SK-N-SH (cell line): Measurements from ENCODE around the gene STOX1. TPM values are rescaled to one million over a fixed set of nuclear protein-coding genes. Genes with fewer than 3 reads are reported as not detected.

Source experiments
- CTCF ChIA-PET: fragments of 300-600, 350-600 bp; formaldehyde crosslinking; extraction: SDS; loops from one replicate; lab custom pipeline; 2021; lab: Yijun Ruan, JAX
- POLR2A ChIA-PET: fragments of 350-600 bp; sonication (Branson Sonifier 250); formaldehyde crosslinking; extraction: SDS; loops from one replicate; lab custom pipeline; 2020; ENCODE audit warnings: antibody characterized with exemption, inconsistent platforms; lab: Yijun Ruan, JAX
- DNase-seq: peaks from one replicate; pipeline ENCODE4 v3.0.0; 2012
- H2AFZ ChIP-seq: fragments of 200-600 bp; sonication (generic); 2 replicates; pipeline ENCODE4 v1.8.1; 2016; ENCODE audit warnings: antibody characterized with exemption, mild to moderate bottlenecking, low read depth
- H3F3A ChIP-seq: fragments of 200-600 bp; sonication (generic); replicated peaks from 2 replicates; pipeline ENCODE3; 2016; ENCODE audit warnings: antibody characterized with exemption, mild to moderate bottlenecking; ENCODE audit not compliant: insufficient read depth
- H3K27ac ChIP-seq, 2 experiments: fragments of 200-500 bp in 1 of 2; fragments of 200-600 bp in 1 of 2; sonication (Bioruptor generic) in 1 of 2; sonication (generic), shearing (Covaris generic) in 1 of 2; 2 replicates each; pipeline versions ENCODE4 v1.5.1 to v1.6.1; 2014 to 2016; ENCODE audit warnings: low read depth in 2 of 2, inconsistent platforms in 1 of 2, low read length in 1 of 2, mild to moderate bottlenecking in 1 of 2, mixed read lengths in 1 of 2
- H3K27me3 ChIP-seq: fragments of 200-600 bp; sonication (generic), shearing (Covaris generic); 2 replicates; pipeline ENCODE4 v1.6.1; 2016; ENCODE audit warnings: mixed run types; ENCODE audit not compliant: insufficient read depth
- H3K36me3 ChIP-seq, 2 experiments: fragments of 200-500 bp in 1 of 2; fragments of 200-600 bp in 1 of 2; sonication (Bioruptor generic) in 1 of 2; sonication (generic) in 1 of 2; replicated peaks in 1 of 2; 2 replicates each; pipeline versions ENCODE3 to v1.5.1; 2014 to 2016; ENCODE audit warnings: low read length in 1 of 2, mild to moderate bottlenecking in 1 of 2; ENCODE audit not compliant: insufficient read depth in 2 of 2, control insufficient read depth in 1 of 2
- H3K4me1 ChIP-seq, 2 experiments: fragments of 200-500 bp in 1 of 2; fragments of 200-600 bp in 1 of 2; sonication (Bioruptor generic) in 1 of 2; sonication (generic), shearing (Covaris generic) in 1 of 2; 2 replicates each; pipeline versions ENCODE4 v1.5.1 to v1.6.1; 2014 to 2016; ENCODE audit warnings: low read depth in 1 of 2, low read length in 1 of 2, mixed run types in 1 of 2; ENCODE audit not compliant: insufficient read depth in 2 of 2, control insufficient read depth in 1 of 2
- H3K4me2 ChIP-seq: fragments of 200-600 bp; sonication (generic), shearing (Covaris generic); 2 replicates; pipeline ENCODE4 v1.6.1; 2017; ENCODE audit warnings: mixed run types
- H3K4me3 ChIP-seq, 2 experiments: fragments of 200-500 bp in 1 of 2; fragments of 200-600 bp in 1 of 2; sonication (Bioruptor generic) in 1 of 2; sonication (generic), shearing (Covaris generic) in 1 of 2; 2 replicates each; pipeline versions ENCODE4 v1.5.1 to v1.8.1; 2014 to 2016; ENCODE audit warnings: low read depth in 2 of 2, inconsistent platforms in 1 of 2, low read length in 1 of 2, mild to moderate bottlenecking in 1 of 2, mixed read lengths in 1 of 2, moderate library complexity in 1 of 2
- H3K79me2 ChIP-seq: fragments of 200-600 bp; sonication (generic); 2 replicates; pipeline ENCODE4 v1.8.1; 2017; ENCODE audit warnings: mild to moderate bottlenecking; ENCODE audit not compliant: insufficient read depth
- H3K9ac ChIP-seq: fragments of 200-600 bp; sonication (generic); 2 replicates; pipeline ENCODE4 v1.6.1; 2017; ENCODE audit warnings: mixed run types
- H3K9me2 ChIP-seq: fragments of 200-600 bp; sonication (generic); 2 replicates; pipeline ENCODE4 v1.6.1; 2017; ENCODE audit warnings: mixed run types
- H3K9me3 ChIP-seq: fragments of 200-600 bp; sonication (generic); 2 replicates; pipeline ENCODE4 v1.6.1; 2017; ENCODE audit warnings: mixed run types, mild to moderate bottlenecking, moderate library complexity
- H4K20me1 ChIP-seq: fragments of 200-600 bp; sonication (generic); 2 replicates; pipeline ENCODE4 v1.6.1; 2017; ENCODE audit warnings: mild to moderate bottlenecking, mixed run types; ENCODE audit not compliant: insufficient read depth
- CHD2 ChIP-seq: fragments of 150-350 bp; IDR thresholded peaks from 2 replicates; pipeline ENCODE4 v1.6.1; 2018; ENCODE audit warnings: low read length; ENCODE audit not compliant: partially characterized antibody
- FOXM1 ChIP-seq: IDR thresholded peaks from 2 replicates; pipeline ENCODE4 v1.4.0; 2012; ENCODE audit warnings: low read depth, mild to moderate bottlenecking
- GATA2 ChIP-seq: sonication (generic); formaldehyde crosslinking; IDR thresholded peaks from 2 replicates; pipeline ENCODE4 v1.5.0; 2020; ENCODE audit warnings: mild to moderate bottlenecking, missing genetic modification reagents
- NFIC ChIP-seq: IDR thresholded peaks from 2 replicates; pipeline ENCODE4 v1.4.0; 2012; ENCODE audit warnings: borderline replicate concordance
- RCOR1 ChIP-seq: fragments of 150-350 bp; IDR thresholded peaks from 2 replicates; pipeline ENCODE4 v1.6.1; 2017; ENCODE audit warnings: antibody characterized with exemption, low read length
- SIN3A ChIP-seq: IDR thresholded peaks from 2 replicates; pipeline ENCODE4 v1.6.1; 2012; ENCODE audit warnings: low read depth, mild to moderate bottlenecking, low read length, moderate library complexity, borderline replicate concordance
- TEAD4 ChIP-seq: IDR thresholded peaks from 2 replicates; pipeline ENCODE4 v1.4.0; 2012; ENCODE audit warnings: mild to moderate bottlenecking, borderline replicate concordance; ENCODE audit not compliant: insufficient read depth
- WGBS: methylation state at CpG from one replicate; pipeline ENCODE4 v1.1.6; 2017; ENCODE audit warnings: low lambda C conversion rate; 5-methylcytosine and 5-hydroxymethylcytosine counted together
- polyA plus RNA-seq, 3 experiments: library from polyadenylated mRNA; depleted of rRNA; stranded (reverse); fragments of >200 nt; gene quantifications; 2 replicates each; pipeline ENCODE4 v1.2.3, GENCODE V29; 2012
- TF ChIP-seq, protein P1 (sequence below): fragments of 150-350 bp; IDR thresholded peaks from 2 replicates; pipeline ENCODE4 v1.6.1; 2017; ENCODE audit warnings: antibody characterized with exemption, low read length, low read depth, borderline replicate concordance
- TF ChIP-seq, protein P2 (sequence below): IDR thresholded peaks from 2 replicates; pipeline ENCODE4 v1.4.0; 2012; ENCODE audit warnings: low read depth
- TF ChIP-seq, protein P3 (sequence below): fragments of 150-350 bp; IDR thresholded peaks from 2 replicates; pipeline ENCODE4 v1.6.1; 2016; ENCODE audit warnings: mild to moderate bottlenecking, low read depth, low read length

The STOX1 gene
- polyA plus RNA-seq, 1 of the 3 experiments (the other 2 are of a cell fraction) = 0.13 TPM

DNA sequence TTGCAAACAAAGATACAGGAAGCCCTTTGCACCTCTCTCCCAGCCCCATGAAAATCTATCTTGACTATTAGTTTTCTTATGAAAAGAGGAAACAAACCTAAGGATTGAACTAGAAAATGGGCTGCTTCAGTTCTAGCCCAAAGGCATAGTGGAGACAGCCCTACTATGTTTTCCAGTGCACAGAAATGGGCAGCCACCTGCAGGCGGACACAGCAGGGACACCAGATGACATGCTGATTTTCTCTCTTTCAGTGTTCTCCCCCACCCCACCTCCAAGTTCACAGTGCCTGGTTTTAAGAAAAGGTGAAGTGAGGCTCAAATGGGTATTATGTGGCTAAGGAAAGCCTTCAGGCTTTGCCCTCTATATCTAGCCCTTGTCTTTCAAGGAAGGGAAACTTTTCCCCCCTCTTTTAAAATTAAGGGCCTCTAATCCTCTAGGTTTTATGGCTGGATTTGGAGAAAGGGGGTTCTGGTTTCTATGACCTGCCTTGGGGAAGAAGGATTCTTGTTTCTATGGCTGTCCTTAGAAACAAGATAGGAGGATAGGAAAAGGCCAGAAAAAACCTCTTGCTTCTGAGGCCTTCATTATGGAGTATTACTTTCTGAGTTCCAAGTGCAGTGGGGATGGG, 50.3 kb downstream of the STOX1 start:
- no peaks in the 10 kb centered on the region for H3K9me2 ChIP-seq
- 100% methylated on average over 1 of the region's 1 CpG for WGBS
- H3K9ac ChIP-seq = no peak overlapping the region
- ChIA-PET POLR2A (no interaction called here), CTCF (interaction anchor here (0.7 kb wide), 1 partner anchor 56 kb away, joined by 4 read pairs; no protein-coding TSS in a partner anchor)
- 0 out of 4 replicates have a peak, but pooled peaks cover 0 to 3% of the 10 kb centered on the region in 2 experiments for H3K4me1 ChIP-seq
- peaks cover 3% of the 10 kb centered on the region for H3F3A ChIP-seq
- DNase-seq = no peak
- H3K4me2 ChIP-seq = no peak overlapping the region
- no peak overlapping the region for H2AFZ ChIP-seq
- TF ChIP-seq, protein P1, sequence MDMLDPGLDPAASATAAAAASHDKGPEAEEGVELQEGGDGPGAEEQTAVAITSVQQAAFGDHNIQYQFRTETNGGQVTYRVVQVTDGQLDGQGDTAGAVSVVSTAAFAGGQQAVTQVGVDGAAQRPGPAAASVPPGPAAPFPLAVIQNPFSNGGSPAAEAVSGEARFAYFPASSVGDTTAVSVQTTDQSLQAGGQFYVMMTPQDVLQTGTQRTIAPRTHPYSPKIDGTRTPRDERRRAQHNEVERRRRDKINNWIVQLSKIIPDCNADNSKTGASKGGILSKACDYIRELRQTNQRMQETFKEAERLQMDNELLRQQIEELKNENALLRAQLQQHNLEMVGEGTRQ = no peak
- TF ChIP-seq, protein P2, sequence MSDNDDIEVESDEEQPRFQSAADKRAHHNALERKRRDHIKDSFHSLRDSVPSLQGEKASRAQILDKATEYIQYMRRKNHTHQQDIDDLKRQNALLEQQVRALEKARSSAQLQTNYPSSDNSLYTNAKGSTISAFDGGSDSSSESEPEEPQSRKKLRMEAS = no peak
- TF ChIP-seq GATA2 (CRISPR knock-in tag) = no peak
- no peaks in the 10 kb centered on the region for H3K9me3 ChIP-seq
- no peaks in the 10 kb centered on the region for H3K36me3 ChIP-seq
- no peak overlapping the region for H3K27ac ChIP-seq
- no peaks in the 10 kb centered on the region for H3K79me2 ChIP-seq
- no peak overlapping the region for H3K4me3 ChIP-seq
- H4K20me1 ChIP-seq = no peaks in the 10 kb centered on the region
- H3K27me3 ChIP-seq = no peaks in the 10 kb centered on the region

DNA sequence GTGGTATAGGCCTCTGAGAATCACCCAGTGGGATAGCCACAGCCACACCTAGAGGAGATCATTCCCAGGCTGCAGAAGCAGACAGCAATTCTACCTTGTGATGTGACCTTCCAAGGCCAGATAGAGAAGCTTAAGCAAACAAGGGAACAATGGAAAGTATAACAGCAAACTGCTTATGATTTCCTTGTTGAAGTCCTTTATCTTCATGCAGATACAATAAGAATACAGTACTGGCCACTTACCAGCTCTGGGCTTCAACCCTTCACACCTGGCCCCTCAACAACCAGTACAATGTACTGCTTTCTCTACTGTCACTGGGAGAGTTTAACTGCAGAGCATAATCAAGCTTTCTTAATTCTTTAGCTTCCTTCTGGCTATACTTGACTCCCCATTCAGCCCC, 51.2 kb downstream of the STOX1 start:
- POLR2A ChIA-PET = no interaction called here
- H3K4me2 ChIP-seq = no peak overlapping the region
- H3K9me3 ChIP-seq = no peaks in the 10 kb centered on the region
- H3K4me3 ChIP-seq = no peak overlapping the region
- no peaks in the 10 kb centered on the region for H3F3A ChIP-seq
- H3K27ac ChIP-seq = no peak overlapping the region
- no peak for DNase-seq
- no peak overlapping the region for H3K9ac ChIP-seq
- CTCF ChIA-PET = no interaction called here
- H3K36me3 ChIP-seq = no peaks in the 10 kb centered on the region
- no peaks in the 10 kb centered on the region for H3K79me2 ChIP-seq
- TF ChIP-seq SIN3A (no peak), RCOR1 (no peak), CHD2 (no peak), GATA2 (CRISPR knock-in tag) (no peak), FOXM1 (no peak), TEAD4 (no peak), NFIC (no peak)
- TF ChIP-seq, protein P3, sequence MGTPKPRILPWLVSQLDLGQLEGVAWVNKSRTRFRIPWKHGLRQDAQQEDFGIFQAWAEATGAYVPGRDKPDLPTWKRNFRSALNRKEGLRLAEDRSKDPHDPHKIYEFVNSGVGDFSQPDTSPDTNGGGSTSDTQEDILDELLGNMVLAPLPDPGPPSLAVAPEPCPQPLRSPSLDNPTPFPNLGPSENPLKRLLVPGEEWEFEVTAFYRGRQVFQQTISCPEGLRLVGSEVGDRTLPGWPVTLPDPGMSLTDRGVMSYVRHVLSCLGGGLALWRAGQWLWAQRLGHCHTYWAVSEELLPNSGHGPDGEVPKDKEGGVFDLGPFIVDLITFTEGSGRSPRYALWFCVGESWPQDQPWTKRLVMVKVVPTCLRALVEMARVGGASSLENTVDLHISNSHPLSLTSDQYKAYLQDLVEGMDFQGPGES = no peak
- H3K4me1 ChIP-seq = no peaks in the 10 kb centered on the region
- no peaks in the 10 kb centered on the region for H3K9me2 ChIP-seq
- H3K27me3 ChIP-seq = no peaks in the 10 kb centered on the region
- H2AFZ ChIP-seq = no peak overlapping the region
- no peaks in the 10 kb centered on the region for H4K20me1 ChIP-seq
